DMS79 (cell line): Measurements from ENCODE around the gene ATE1.
"Not testable (repeated sequence)": the region's sequence is repeated elsewhere in the genome, so short reads cannot be mapped to it uniquely, and the experiment has no call there.

Source experiments
- DNase-seq: peaks from one replicate; lab custom pipeline; 2025; lab: John Stamatoyannopoulos, UW

The ATE1 gene

GRCh38 chr10:121791761-121792160, 136.1 kb downstream of the ATE1 start:
- no peak for DNase-seq

GRCh38 chr10:121788717-121789116, 139.1 kb downstream of the ATE1 start:
- peak; percentile 73 for DNase-seq

GRCh38 chr10:121788115-121788514, 139.7 kb downstream of the ATE1 start:
- DNase-seq: no peak

GRCh38 chr10:121787169-121787568, 140.7 kb downstream of the ATE1 start:
- no peak for DNase-seq

GRCh38 chr10:121783782-121784372, 144.0 kb downstream of the ATE1 start:
- no peak for DNase-seq

- no peak for DNase-seq
Measured at GRCh38 chr10:121781101-121781500, 146.7 kb downstream of the ATE1 start.

- DNase-seq: no peak
Measured at GRCh38 chr10:121774813-121775212, 153.0 kb downstream of the ATE1 start.

- no peak for DNase-seq
Measured at GRCh38 chr10:121774404-121774803, 153.4 kb downstream of the ATE1 start.

- DNase-seq: no peak
Measured at GRCh38 chr10:121772884-121773283, 154.9 kb downstream of the ATE1 start.

GRCh38 chr10:121772406-121772805, 155.4 kb downstream of the ATE1 start:
- no peak for DNase-seq

- no peak for DNase-seq
Measured at GRCh38 chr10:121771966-121772365, 155.9 kb downstream of the ATE1 start.

GRCh38 chr10:121766426-121766825, 161.4 kb downstream of the ATE1 start:
- DNase-seq: no peak

- no peak for DNase-seq
Measured at GRCh38 chr10:121765204-121765603, 162.6 kb downstream of the ATE1 start.

GRCh38 chr10:121764233-121764942, 163.4 kb downstream of the ATE1 start:
- DNase-seq: no peak

- not testable (repeated sequence) for DNase-seq
Measured at GRCh38 chr10:121757241-121757640, 170.6 kb downstream of the ATE1 start.

GRCh38 chr10:121755496-121755895, 172.3 kb downstream of the ATE1 start:
- DNase-seq: not testable (repeated sequence)

GRCh38 chr10:121754666-121755065, 173.2 kb downstream of the ATE1 start:
- no peak for DNase-seq

GRCh38 chr10:121753726-121754476, 173.9 kb downstream of the ATE1 start:
- DNase-seq: no peak

GRCh38 chr10:121751191-121751760, 176.6 kb downstream of the ATE1 start:
- DNase-seq: no peak

GRCh38 chr10:121747163-121747775, 180.6 kb downstream of the ATE1 start:
- no peak for DNase-seq

GRCh38 chr10:121741248-121741792, 186.5 kb downstream of the ATE1 start:
- no peak for DNase-seq

GRCh38 chr10:121740069-121740468, 187.8 kb downstream of the ATE1 start:
- no peak for DNase-seq
